ENCODE results near the gene MAN1C1. TPM values are rescaled to one million over a fixed set of nuclear protein-coding genes. Genes with fewer than 3 reads are reported as not detected.

MAN1C1 gene
- polyA plus RNA-seq, 1 of the 3 experiments (the other 2 are of a cell fraction): 0.20 TPM

DNA sequence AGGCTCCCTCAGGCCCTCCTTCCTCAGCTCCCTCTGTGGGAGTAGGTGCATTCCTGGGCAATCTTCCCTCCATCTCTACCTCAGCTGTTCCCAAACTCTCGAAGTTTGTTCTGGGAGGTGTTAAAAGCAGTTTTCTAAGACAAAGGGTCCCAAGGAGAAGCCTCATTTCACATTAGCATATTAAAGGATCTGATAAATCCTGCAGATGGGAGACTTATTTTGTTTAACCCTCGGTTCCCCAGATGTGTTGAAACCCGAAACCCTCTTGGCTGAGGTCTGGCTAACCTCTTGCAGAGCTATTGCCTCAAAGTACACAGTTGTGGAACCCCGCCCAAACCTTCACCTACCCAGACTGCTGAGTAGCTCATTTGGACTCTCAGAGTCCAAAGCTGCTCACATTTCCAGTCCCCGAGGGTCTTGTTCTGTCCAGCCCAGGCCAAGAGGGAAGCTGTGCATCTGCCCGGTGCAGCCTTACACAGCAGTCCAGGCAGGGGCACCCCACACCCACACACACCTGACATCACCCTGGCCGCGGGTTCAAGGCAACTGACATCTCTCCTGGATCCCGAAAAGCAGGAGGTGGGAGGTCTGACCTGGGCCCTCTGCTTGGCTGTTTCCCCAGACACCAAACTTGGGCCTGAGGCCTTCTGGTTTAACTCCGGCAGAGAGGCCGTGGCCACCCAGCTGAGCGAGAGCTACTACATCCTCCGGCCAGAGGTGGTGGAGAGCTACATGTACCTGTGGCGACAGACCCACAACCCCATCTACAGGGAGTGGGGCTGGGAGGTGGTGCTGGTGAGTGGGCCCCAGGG, 163.9 kb downstream of the MAN1C1 start:
- no peak overlapping the region for H3K4me3 ChIP-seq (ENCODE audit: low read depth in 2 of 2, low read length in 1 of 2)
- H2AFZ ChIP-seq (ENCODE audit: low read depth): no peak overlapping the region
- H3K79me2 ChIP-seq (ENCODE audit: insufficient read depth): no peaks in the 10 kb centered on the region
- H4K20me1 ChIP-seq (ENCODE audit: insufficient read depth): no peaks in the 10 kb centered on the region
- no peaks in the 10 kb centered on the region for H3K9me2 ChIP-seq
- CTCF ChIA-PET: interaction anchor here (0.8 to 1.9 kb wide), 5 partner anchors 13 to 208 kb away, joined by 3 to 6 read pairs (median 3); no protein-coding TSS in a partner anchor
- no peak overlapping the region for H3K4me2 ChIP-seq
- H3F3A ChIP-seq (replicated peaks; ENCODE audit: insufficient read depth): no peaks in the 10 kb centered on the region
- DNase-seq: no peak
- no peak overlapping the region for H3K27ac ChIP-seq (ENCODE audit: low read depth in 2 of 2, low read length in 1 of 2)
- no peaks in the 10 kb centered on the region for H3K27me3 ChIP-seq (ENCODE audit: insufficient read depth)
- TF ChIP-seq, protein P1, sequence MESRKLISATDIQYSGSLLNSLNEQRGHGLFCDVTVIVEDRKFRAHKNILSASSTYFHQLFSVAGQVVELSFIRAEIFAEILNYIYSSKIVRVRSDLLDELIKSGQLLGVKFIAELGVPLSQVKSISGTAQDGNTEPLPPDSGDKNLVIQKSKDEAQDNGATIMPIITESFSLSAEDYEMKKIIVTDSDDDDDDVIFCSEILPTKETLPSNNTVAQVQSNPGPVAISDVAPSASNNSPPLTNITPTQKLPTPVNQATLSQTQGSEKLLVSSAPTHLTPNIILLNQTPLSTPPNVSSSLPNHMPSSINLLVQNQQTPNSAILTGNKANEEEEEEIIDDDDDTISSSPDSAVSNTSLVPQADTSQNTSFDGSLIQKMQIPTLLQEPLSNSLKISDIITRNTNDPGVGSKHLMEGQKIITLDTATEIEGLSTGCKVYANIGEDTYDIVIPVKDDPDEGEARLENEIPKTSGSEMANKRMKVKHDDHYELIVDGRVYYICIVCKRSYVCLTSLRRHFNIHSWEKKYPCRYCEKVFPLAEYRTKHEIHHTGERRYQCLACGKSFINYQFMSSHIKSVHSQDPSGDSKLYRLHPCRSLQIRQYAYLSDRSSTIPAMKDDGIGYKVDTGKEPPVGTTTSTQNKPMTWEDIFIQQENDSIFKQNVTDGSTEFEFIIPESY (IDR thresholded peaks at IDR 0.05; ENCODE audit: borderline replicate concordance, low read depth): no peak
- TF ChIP-seq FOXJ3 (CRISPR knock-in tag; IDR thresholded peaks at IDR 0.05): no peak
- no peak overlapping the region for H3K9ac ChIP-seq
- WGBS (ENCODE audit: low lambda C conversion rate): 79% methylated on average over 11 of the region's 14 CpGs
- H3K36me3 ChIP-seq (replicated peaks in 1 of 2; ENCODE audit: control insufficient read depth in 1 of 2, insufficient read depth in 2 of 2, low read length in 1 of 2): no peaks in the 10 kb centered on the region
- no peaks in the 10 kb centered on the region for H3K9me3 ChIP-seq
- POLR2A ChIA-PET: no interaction called here
- H3K4me1 ChIP-seq (ENCODE audit: control insufficient read depth in 1 of 2, insufficient read depth in 2 of 2, low read depth in 1 of 2, low read length in 1 of 2): peaks cover 0 to 35% of the 10 kb centered on the region in 2 experiments; a peak in 2 of 4 replicates

DNA sequence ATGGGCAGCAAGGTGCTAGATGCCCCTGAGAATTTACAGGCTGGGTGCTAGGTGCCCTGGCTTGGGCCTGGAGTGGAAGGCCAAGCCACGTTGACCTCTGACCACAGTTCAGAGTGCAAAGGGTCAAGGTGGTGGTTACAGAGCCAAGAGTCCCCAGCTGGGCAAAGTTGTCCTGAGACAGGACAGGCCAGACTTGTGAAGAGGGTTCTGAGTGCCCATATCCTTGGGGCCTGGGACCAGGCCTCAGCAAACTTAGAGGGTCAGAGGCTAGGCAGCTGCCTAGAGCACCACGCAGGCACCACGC, 164.5 kb downstream of the MAN1C1 start:
- DNase-seq: no peak
- Histone ChIP-seq H3K27me3 (ENCODE audit: insufficient read depth) (no peaks in the 10 kb centered on the region), H3K79me2 (ENCODE audit: insufficient read depth) (no peaks in the 10 kb centered on the region), H2AFZ (ENCODE audit: low read depth) (no peak overlapping the region), H3K4me1 (ENCODE audit: control insufficient read depth in 1 of 2, insufficient read depth in 2 of 2, low read depth in 1 of 2, low read length in 1 of 2) (peaks cover 0 to 37% of the 10 kb centered on the region in 2 experiments; a peak in 2 of 4 replicates), H3K36me3 (replicated peaks in 1 of 2; ENCODE audit: control insufficient read depth in 1 of 2, insufficient read depth in 2 of 2, low read length in 1 of 2) (no peaks in the 10 kb centered on the region), H3F3A (replicated peaks; ENCODE audit: insufficient read depth) (no peaks in the 10 kb centered on the region), H3K9me2 (no peaks in the 10 kb centered on the region), H3K27ac (ENCODE audit: low read depth in 2 of 2, low read length in 1 of 2) (no peak overlapping the region), H3K4me3 (ENCODE audit: low read depth in 2 of 2, low read length in 1 of 2) (no peak overlapping the region), H3K9ac (no peak overlapping the region), H4K20me1 (ENCODE audit: insufficient read depth) (no peaks in the 10 kb centered on the region), H3K9me3 (no peaks in the 10 kb centered on the region), H3K4me2 (no peak overlapping the region)
- POLR2A ChIA-PET: no interaction called here
- TF ChIP-seq, protein P2, sequence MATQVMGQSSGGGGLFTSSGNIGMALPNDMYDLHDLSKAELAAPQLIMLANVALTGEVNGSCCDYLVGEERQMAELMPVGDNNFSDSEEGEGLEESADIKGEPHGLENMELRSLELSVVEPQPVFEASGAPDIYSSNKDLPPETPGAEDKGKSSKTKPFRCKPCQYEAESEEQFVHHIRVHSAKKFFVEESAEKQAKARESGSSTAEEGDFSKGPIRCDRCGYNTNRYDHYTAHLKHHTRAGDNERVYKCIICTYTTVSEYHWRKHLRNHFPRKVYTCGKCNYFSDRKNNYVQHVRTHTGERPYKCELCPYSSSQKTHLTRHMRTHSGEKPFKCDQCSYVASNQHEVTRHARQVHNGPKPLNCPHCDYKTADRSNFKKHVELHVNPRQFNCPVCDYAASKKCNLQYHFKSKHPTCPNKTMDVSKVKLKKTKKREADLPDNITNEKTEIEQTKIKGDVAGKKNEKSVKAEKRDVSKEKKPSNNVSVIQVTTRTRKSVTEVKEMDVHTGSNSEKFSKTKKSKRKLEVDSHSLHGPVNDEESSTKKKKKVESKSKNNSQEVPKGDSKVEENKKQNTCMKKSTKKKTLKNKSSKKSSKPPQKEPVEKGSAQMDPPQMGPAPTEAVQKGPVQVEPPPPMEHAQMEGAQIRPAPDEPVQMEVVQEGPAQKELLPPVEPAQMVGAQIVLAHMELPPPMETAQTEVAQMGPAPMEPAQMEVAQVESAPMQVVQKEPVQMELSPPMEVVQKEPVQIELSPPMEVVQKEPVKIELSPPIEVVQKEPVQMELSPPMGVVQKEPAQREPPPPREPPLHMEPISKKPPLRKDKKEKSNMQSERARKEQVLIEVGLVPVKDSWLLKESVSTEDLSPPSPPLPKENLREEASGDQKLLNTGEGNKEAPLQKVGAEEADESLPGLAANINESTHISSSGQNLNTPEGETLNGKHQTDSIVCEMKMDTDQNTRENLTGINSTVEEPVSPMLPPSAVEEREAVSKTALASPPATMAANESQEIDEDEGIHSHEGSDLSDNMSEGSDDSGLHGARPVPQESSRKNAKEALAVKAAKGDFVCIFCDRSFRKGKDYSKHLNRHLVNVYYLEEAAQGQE (IDR thresholded peaks at IDR 0.05; ENCODE audit: low read depth, low read length): no peak
- no peak for TF ChIP-seq FOSL2 (IDR thresholded peaks at IDR 0.05; ENCODE audit: borderline replicate concordance, low read depth)
- TF ChIP-seq GABPA (IDR thresholded peaks at IDR 0.05; ENCODE audit: low read depth): no peak
- no peak for TF ChIP-seq TAF1 (IDR thresholded peaks at IDR 0.05; ENCODE audit: borderline replicate concordance, low read depth, low read length)
- no peak for TF ChIP-seq CHD2 (IDR thresholded peaks at IDR 0.05; ENCODE audit: low read length, partially characterized antibody)
- TF ChIP-seq, protein P3, sequence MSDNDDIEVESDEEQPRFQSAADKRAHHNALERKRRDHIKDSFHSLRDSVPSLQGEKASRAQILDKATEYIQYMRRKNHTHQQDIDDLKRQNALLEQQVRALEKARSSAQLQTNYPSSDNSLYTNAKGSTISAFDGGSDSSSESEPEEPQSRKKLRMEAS (IDR thresholded peaks at IDR 0.05; ENCODE audit: low read depth): no peak
- TF ChIP-seq, protein P1 (IDR thresholded peaks at IDR 0.05; ENCODE audit: borderline replicate concordance, low read depth): no peak
- TF ChIP-seq NFIC (IDR thresholded peaks at IDR 0.05; ENCODE audit: borderline replicate concordance): no peak
- no peak for TF ChIP-seq EP300 (IDR thresholded peaks at IDR 0.05; ENCODE audit: borderline replicate concordance in 1 of 2, low read depth in 1 of 2, low read length in 1 of 2)
- no peak for TF ChIP-seq RXRA (IDR thresholded peaks at IDR 0.05; ENCODE audit: borderline replicate concordance, low read depth)
- TF ChIP-seq JUND (IDR thresholded peaks at IDR 0.05): no peak
- no CpG with 5 or more reads among the region's 3 CpGs for WGBS (ENCODE audit: low lambda C conversion rate)
- CTCF ChIA-PET: interaction anchor here (0.8 to 1.9 kb wide), 5 partner anchors 12 to 208 kb away, joined by 3 to 6 read pairs (median 3); no protein-coding TSS in a partner anchor
